ENCODE data around the gene BAHD1. TPM values are rescaled to one million over a fixed set of nuclear protein-coding genes. Genes with fewer than 3 reads are reported as not detected.

BAHD1 gene
- total RNA-seq, 1 experiment from 2014 or later = 10.3 TPM

DNA sequence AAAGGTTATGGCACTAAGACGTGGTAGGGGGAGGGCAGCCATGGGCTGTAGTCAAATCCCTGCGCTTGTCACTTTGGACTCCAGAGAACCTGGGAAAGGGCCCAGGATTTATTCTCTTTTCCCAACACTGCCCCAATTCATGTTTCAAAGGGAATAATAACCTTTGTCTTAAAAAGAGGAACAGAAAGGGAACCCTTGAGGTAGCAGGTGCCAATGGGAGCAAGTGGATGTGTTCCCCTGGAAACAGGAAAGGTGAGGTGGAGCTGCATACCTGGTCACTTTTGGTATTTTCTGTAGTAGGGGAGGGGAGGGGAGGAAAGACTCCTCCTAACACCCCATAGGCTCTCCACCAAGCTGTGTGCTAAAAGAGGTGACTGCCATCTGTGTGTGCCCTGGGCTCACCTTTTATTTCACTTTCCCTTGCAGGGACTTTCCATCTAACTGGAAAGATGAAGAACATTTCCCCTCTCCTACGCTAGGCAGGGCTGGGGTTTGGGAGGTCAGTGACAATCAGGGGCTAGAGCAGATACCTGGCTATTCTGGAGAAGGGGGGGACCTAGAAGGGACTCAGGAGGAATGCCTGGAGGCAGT is 23.9 kb downstream of the BAHD1 start:
- no peaks in the 10 kb centered on the region for H3K9me3 ChIP-seq (ENCODE audit: low read length)
- H3K79me2 ChIP-seq (ENCODE audit: low read length) = peaks cover 7% of the 10 kb centered on the region; the same call in 1 of the 2 replicates
- no peak for DNase-seq
- no peak overlapping the region for H3K27ac ChIP-seq (ENCODE audit: low read length)
- H4K20me1 ChIP-seq (ENCODE audit: insufficient read depth, low read depth, low read length) = no peaks in the 10 kb centered on the region
- no peaks in the 10 kb centered on the region for H3K27me3 ChIP-seq (ENCODE audit: low read length)
- no peaks in the 10 kb centered on the region for H3K9me2 ChIP-seq (replicated peaks; ENCODE audit: insufficient read depth, low read length)
- H3K9ac ChIP-seq (ENCODE audit: low read length) = no peak overlapping the region
- H2AFZ ChIP-seq (ENCODE audit: low read length) = no peak overlapping the region
- no peaks in the 10 kb centered on the region for H3K36me3 ChIP-seq (ENCODE audit: insufficient read depth, low read length)
- H3K4me2 ChIP-seq (ENCODE audit: low read depth, low read length, poor library complexity, severe bottlenecking) = no peak overlapping the region
- no peak overlapping the region for H3K4me3 ChIP-seq (ENCODE audit: low read length)
- H3K4me1 ChIP-seq (ENCODE audit: low read length) = no peaks in the 10 kb centered on the region

DNA sequence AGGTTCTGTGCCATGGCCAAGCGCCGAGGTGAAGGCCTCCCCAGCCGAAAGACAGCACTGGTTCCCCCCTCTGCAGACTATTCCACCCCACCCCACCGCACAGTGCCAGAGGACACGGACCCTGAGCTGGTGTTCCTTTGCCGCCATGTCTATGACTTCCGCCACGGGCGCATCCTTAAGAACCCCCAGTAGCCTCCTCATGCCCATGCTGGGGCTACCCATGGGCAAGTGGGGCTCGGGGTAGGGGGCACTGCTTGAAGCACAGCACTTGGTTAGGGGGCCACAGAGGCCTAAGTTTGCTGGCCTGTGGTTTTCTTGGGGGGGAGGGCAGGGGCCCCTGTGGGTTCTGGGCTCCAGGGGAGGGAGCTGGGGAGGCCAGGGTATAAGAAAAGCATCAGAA is 25.2 kb downstream of the BAHD1 start:
- Histone ChIP-seq H3K4me2 (ENCODE audit: low read depth, low read length, poor library complexity, severe bottlenecking) (no peak overlapping the region), H4K20me1 (ENCODE audit: insufficient read depth, low read depth, low read length) (no peaks in the 10 kb centered on the region), H2AFZ (ENCODE audit: low read length) (no peak overlapping the region), H3K27ac (ENCODE audit: low read length) (no peak overlapping the region), H3K27me3 (ENCODE audit: low read length) (no peaks in the 10 kb centered on the region), H3K9me3 (ENCODE audit: low read length) (no peaks in the 10 kb centered on the region), H3K4me1 (ENCODE audit: low read length) (peaks cover 6% of the 10 kb centered on the region), H3K36me3 (ENCODE audit: insufficient read depth, low read length) (no peaks in the 10 kb centered on the region), H3K4me3 (ENCODE audit: low read length) (no peak overlapping the region), H3K79me2 (ENCODE audit: low read length) (no peaks in the 10 kb centered on the region), H3K9me2 (replicated peaks; ENCODE audit: insufficient read depth, low read length) (no peaks in the 10 kb centered on the region), H3K9ac (ENCODE audit: low read length) (no peak overlapping the region)
- DNase-seq = no peak

DNA sequence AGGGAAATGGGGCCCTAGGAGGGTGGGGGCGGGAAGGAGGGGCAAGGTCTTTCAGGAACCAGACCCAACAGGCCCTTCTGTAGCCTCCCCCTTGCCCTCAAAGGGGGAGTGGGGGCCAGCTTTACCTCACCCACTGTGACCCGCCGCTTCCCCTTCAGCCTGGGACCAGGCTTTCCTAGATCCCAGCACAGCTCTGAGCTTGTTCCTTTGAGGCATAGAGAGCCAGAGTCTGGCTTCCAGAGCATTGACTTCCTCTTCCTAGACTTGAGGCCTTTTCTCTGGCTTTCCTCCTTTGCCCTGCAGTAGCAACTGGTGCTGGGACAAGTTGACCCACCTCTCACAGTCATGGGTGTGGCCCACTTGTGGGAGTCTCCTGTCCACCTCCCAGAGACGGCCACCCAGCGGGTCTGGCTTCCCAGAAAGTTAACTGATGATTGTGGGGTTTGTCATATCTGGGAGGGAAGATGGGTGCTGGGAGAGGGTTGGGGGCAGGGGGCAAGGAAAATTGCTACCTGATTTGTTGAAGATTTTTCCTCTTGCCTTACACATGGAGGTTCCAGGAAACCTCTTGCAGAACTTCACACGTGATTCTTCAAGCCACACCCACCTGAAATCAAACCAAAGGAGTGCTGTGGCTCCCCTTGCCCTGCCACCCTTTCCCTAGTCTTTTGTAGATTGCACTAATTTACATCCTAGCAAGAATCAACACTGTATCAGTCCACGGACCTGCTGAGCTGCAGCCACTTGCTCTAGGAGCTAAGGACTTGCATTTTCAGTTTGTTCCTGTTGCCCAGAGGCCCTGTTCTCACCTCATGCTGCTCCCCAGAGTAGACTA is 25.9 kb downstream of the BAHD1 start:
- no peak overlapping the region for H2AFZ ChIP-seq (ENCODE audit: low read length)
- no peaks in the 10 kb centered on the region for H3K9me3 ChIP-seq (ENCODE audit: low read length)
- H3K79me2 ChIP-seq (ENCODE audit: low read length) = no peaks in the 10 kb centered on the region
- no peaks in the 10 kb centered on the region for H4K20me1 ChIP-seq (ENCODE audit: insufficient read depth, low read depth, low read length)
- no peaks in the 10 kb centered on the region for H3K36me3 ChIP-seq (ENCODE audit: insufficient read depth, low read length)
- H3K4me2 ChIP-seq (ENCODE audit: low read depth, low read length, poor library complexity, severe bottlenecking) = no peak overlapping the region
- DNase-seq = no peak
- no peak overlapping the region for H3K4me3 ChIP-seq (ENCODE audit: low read length)
- no peak overlapping the region for H3K9ac ChIP-seq (ENCODE audit: low read length)
- H3K27ac ChIP-seq (ENCODE audit: low read length) = no peak overlapping the region
- no peaks in the 10 kb centered on the region for H3K9me2 ChIP-seq (replicated peaks; ENCODE audit: insufficient read depth, low read length)
- H3K4me1 ChIP-seq (ENCODE audit: low read length) = peaks cover 11% of the 10 kb centered on the region
- no peaks in the 10 kb centered on the region for H3K27me3 ChIP-seq (ENCODE audit: low read length)

DNA sequence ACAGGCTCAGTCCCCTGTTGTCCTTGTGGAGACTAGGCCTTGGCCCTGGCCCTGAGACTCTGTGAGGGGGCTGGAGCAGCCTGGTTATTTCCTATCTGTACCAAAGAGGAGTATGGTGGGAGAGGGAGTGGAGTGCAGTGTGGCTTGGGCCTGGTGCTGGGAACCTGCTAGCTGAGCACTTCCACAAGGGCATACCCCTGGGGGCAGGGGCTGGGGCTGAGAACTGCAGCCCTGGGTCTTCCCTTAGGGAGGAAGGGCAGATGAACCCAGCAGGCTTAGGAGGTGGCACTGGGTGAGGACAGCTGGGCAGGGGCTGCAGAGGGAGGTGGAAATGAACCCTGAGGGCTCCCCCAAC is 26.5 kb downstream of the BAHD1 start:
- DNase-seq = no peak
- Histone ChIP-seq H3K9me2 (replicated peaks; ENCODE audit: insufficient read depth, low read length) (no peaks in the 10 kb centered on the region), H3K4me2 (ENCODE audit: low read depth, low read length, poor library complexity, severe bottlenecking) (no peak overlapping the region), H3K27ac (ENCODE audit: low read length) (no peak overlapping the region), H3K27me3 (ENCODE audit: low read length) (no peaks in the 10 kb centered on the region), H3K4me1 (ENCODE audit: low read length) (peaks cover 17% of the 10 kb centered on the region), H3K79me2 (ENCODE audit: low read length) (no peaks in the 10 kb centered on the region), H3K9ac (ENCODE audit: low read length) (no peak overlapping the region), H3K4me3 (ENCODE audit: low read length) (no peak overlapping the region), H3K36me3 (ENCODE audit: insufficient read depth, low read length) (no peaks in the 10 kb centered on the region), H3K9me3 (ENCODE audit: low read length) (no peaks in the 10 kb centered on the region), H4K20me1 (ENCODE audit: insufficient read depth, low read depth, low read length) (0 out of 2 replicates have a peak, but pooled peaks cover 3% of the 10 kb centered on the region), H2AFZ (ENCODE audit: low read length) (no peak overlapping the region)

DNA sequence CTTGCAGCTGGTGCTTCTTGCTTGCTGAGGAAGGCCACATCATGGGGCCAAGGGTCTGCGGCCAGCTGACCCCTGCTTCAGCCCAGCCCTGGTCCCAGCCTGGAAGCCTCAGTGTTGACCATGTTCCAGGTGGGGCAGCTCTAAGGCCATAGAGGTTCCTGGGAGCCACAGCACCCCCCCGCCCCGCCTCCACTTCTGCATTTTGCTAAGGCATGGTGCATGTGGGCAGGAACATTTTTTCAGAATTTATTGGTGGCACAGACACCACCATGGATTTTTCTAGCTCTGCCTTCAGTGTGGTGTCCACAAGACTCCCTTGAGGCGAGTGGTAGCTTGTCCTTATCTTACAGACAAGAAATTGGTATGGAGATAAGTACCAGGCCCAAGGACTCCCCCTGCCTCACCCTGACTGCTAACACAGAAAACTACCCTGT is 28.2 kb downstream of the BAHD1 start:
- H3K27me3 ChIP-seq (ENCODE audit: low read length) = no peaks in the 10 kb centered on the region
- H3K9me2 ChIP-seq (replicated peaks; ENCODE audit: insufficient read depth, low read length) = no peaks in the 10 kb centered on the region
- no peaks in the 10 kb centered on the region for H3K9me3 ChIP-seq (ENCODE audit: low read length)
- peaks cover 19% of the 10 kb centered on the region for H3K4me1 ChIP-seq (ENCODE audit: low read length)
- H3K4me3 ChIP-seq (ENCODE audit: low read length) = no peak overlapping the region
- H4K20me1 ChIP-seq (ENCODE audit: insufficient read depth, low read depth, low read length) = 0 out of 2 replicates have a peak, but pooled peaks cover 13% of the 10 kb centered on the region
- no peak overlapping the region for H2AFZ ChIP-seq (ENCODE audit: low read length)
- no peak for DNase-seq
- H3K79me2 ChIP-seq (ENCODE audit: low read length) = no peaks in the 10 kb centered on the region
- H3K36me3 ChIP-seq (ENCODE audit: insufficient read depth, low read length) = no peaks in the 10 kb centered on the region
- no peak overlapping the region for H3K4me2 ChIP-seq (ENCODE audit: low read depth, low read length, poor library complexity, severe bottlenecking)
- H3K9ac ChIP-seq (ENCODE audit: low read length) = no peak overlapping the region
- H3K27ac ChIP-seq (ENCODE audit: low read length) = no peak overlapping the region

DNA sequence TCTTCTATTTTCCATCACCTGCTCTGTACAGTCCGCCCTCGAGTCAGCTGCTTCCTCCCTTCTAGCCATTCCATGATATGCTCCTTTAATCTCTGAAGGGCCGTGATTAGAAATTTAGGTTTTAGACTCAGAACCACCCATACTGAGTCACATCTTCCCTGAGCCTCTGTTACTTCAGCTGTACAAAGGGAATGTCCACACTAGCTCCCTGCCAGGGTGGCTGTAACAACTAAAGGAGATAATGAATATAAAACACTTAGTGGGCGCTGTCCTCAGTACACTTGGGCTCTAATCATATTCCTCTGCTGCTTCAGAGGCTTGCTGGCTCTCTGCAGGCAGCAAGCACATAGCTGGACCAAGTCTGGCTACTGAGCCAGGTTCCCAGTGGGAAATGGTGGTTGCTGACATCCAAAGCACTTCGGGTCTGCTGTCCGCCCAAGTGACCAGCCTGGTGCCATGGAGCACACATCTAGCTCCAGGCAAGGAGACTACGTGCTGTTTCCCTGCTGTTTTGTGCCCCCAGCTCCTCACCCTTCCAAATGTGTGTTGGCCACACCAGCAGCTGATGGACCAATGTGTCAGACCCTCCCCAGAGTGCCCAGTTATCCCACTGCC is 29.1 kb downstream of the BAHD1 start:
- Histone ChIP-seq H3K27ac (ENCODE audit: low read length) (no peak overlapping the region), H3K79me2 (ENCODE audit: low read length) (no peaks in the 10 kb centered on the region), H4K20me1 (ENCODE audit: insufficient read depth, low read depth, low read length) (0 out of 2 replicates have a peak, but pooled peaks cover 13% of the 10 kb centered on the region), H3K9ac (ENCODE audit: low read length) (peak overlapping the region; percentile 69; the same call in 1 of the 2 replicates), H3K4me3 (ENCODE audit: low read length) (peak overlapping the region; percentile 60; the same call in 1 of the 2 replicates), H3K4me2 (ENCODE audit: low read depth, low read length, poor library complexity, severe bottlenecking) (peak overlapping the region; percentile 74), H3K4me1 (ENCODE audit: low read length) (peaks cover 19% of the 10 kb centered on the region), H3K9me3 (ENCODE audit: low read length) (no peaks in the 10 kb centered on the region), H3K9me2 (replicated peaks; ENCODE audit: insufficient read depth, low read length) (no peaks in the 10 kb centered on the region), H3K36me3 (ENCODE audit: insufficient read depth, low read length) (no peaks in the 10 kb centered on the region), H2AFZ (ENCODE audit: low read length) (no peak overlapping the region), H3K27me3 (ENCODE audit: low read length) (no peaks in the 10 kb centered on the region)
- no peak for DNase-seq

DNA sequence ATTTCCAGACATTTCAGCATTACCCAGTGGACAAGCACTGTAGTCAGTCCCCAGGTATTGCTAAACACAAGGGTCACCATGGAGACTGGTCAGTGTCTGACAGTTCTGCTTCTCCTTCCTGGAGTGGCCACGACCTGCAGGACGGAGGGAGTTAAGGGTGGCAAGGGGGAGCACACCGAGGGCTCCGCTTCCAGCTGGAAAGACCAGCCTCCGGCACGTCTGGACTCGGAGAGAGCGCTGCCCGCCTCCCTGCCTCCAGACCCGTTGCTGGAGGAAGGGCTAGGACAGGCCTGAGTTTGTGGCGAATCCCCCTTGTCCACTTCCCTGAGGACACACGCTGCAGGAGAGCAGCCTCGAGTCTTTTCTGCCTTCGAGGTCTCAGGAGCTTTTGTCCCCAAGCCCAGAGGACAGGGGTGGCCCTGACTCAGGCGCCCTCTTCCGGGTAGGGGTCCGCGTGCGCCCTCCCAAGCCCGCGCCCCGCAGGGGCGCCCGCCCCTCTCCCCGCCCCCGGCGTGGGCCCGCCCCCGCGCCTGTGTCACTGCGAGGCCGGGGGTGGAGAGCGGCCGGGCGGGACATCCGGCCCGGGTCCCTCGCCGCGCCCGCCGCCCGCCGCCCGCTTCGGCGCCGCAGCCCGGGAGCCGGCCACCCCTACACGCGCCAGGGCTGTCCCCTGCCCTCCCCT is 29.8 kb downstream of the BAHD1 start, which contains the start of gene CHST14:
CHST14 (plus strand) TSS at position 562 of the 682 bp plus-strand sequence. CDS start 230 bp downstream, outside the sequence.
- H3K36me3 ChIP-seq (ENCODE audit: insufficient read depth, low read length) = no peaks in the 10 kb centered on the region
- H3K9ac ChIP-seq (ENCODE audit: low read length) = peak within 1 kb of the TSS; percentile 93

More for the DNA sequence above, 29.8 kb downstream of the BAHD1 start, which contains the start of gene CHST14:
- Histone ChIP-seq H2AFZ (ENCODE audit: low read length) (peak within 1 kb of the TSS; percentile 52; the same call in 1 of the 2 replicates), H3K4me1 (ENCODE audit: low read length) (peaks cover 19% of the 10 kb centered on the region), H3K27ac (ENCODE audit: low read length) (no peak within 1 kb of the TSS), H3K79me2 (ENCODE audit: low read length) (no peaks in the 10 kb centered on the region), H3K9me2 (replicated peaks; ENCODE audit: insufficient read depth, low read length) (no peaks in the 10 kb centered on the region), H3K9me3 (ENCODE audit: low read length) (no peaks in the 10 kb centered on the region), H3K4me2 (ENCODE audit: low read depth, low read length, poor library complexity, severe bottlenecking) (peak within 1 kb of the TSS; percentile 89), H3K27me3 (ENCODE audit: low read length) (no peaks in the 10 kb centered on the region), H3K4me3 (ENCODE audit: low read length) (peak within 1 kb of the TSS; percentile 75), H4K20me1 (ENCODE audit: insufficient read depth, low read depth, low read length) (0 out of 2 replicates have a peak, but pooled peaks cover 13% of the 10 kb centered on the region)
- peak; percentile 88 for DNase-seq
